Measurements from ENCODE around the gene KCNA1. TPM values are rescaled to one million over a fixed set of nuclear protein-coding genes. Genes with fewer than 3 reads are reported as not detected.

Gene KCNA1
- total RNA-seq, 1 experiment from 2014 or later: 0.98 TPM

GRCh38 chr12:4943067-4943937 is 33.6 kb downstream of the KCNA1 start:
- no peak overlapping the region for H4K8ac ChIP-seq (replicated peaks; ENCODE audit: insufficient read length, low read depth, low read length)
- no peak overlapping the region for H3K4ac ChIP-seq (ENCODE audit: low read depth, low read length)
- no peak overlapping the region for H3K27ac ChIP-seq (ENCODE audit: insufficient read length, low read depth, low read length)
- no peaks in the 10 kb centered on the region for H4K20me1 ChIP-seq (ENCODE audit: control insufficient read depth, insufficient read depth, insufficient read length)
- no peak overlapping the region for H3K27ac Mint-ChIP-seq
- H3K27me3 Mint-ChIP-seq (ENCODE audit: low read depth): peaks cover 10% of the 10 kb centered on the region
- no peaks in the 10 kb centered on the region for H3K36me3 Mint-ChIP-seq (ENCODE audit: insufficient read depth in 1 of 3, low read depth in 3 of 3)
- H3K9me3 Mint-ChIP-seq: no peaks in the 10 kb centered on the region
- H3K4me1 ChIP-seq (ENCODE audit: insufficient read depth, low read length): no peaks in the 10 kb centered on the region
- DNase-seq: no peak
- H3K4me1 Mint-ChIP-seq: no peaks in the 10 kb centered on the region; a peak in 1 of 4 replicates
- no peak overlapping the region for H4K91ac ChIP-seq (ENCODE audit: insufficient read length, low read depth, low read length)
- no peaks in the 10 kb centered on the region for H3K27me3 ChIP-seq (ENCODE audit: insufficient read depth, low read length)
- H3K79me2 ChIP-seq (ENCODE audit: insufficient read depth, low read length): no peaks in the 10 kb centered on the region
- no peak overlapping the region for H2BK20ac ChIP-seq (ENCODE audit: low read depth, low read length, poor library complexity, severe bottlenecking)
- H3K23me2 ChIP-seq (ENCODE audit: insufficient read length, low read depth, low read length, poor library complexity, severe bottlenecking): no peaks in the 10 kb centered on the region
- no peak overlapping the region for H2BK5ac ChIP-seq (ENCODE audit: insufficient read length, low read length)
- H2BK120ac ChIP-seq (ENCODE audit: low read depth, low read length, poor library complexity, severe bottlenecking): no peak overlapping the region
- H4K5ac ChIP-seq (ENCODE audit: insufficient read length, low read depth, low read length): no peak overlapping the region
- no peak overlapping the region for H3T11ph ChIP-seq (ENCODE audit: low read length)
- H3K4me2 ChIP-seq (ENCODE audit: insufficient read depth, insufficient read length, low read length): no peak overlapping the region
- H2BK15ac ChIP-seq (ENCODE audit: low read depth, low read length): no peak overlapping the region
- no peaks in the 10 kb centered on the region for H3K79me1 ChIP-seq (ENCODE audit: insufficient read depth, low read depth, low read length, poor library complexity, severe bottlenecking)
- no peak overlapping the region for H3K14ac ChIP-seq (ENCODE audit: insufficient read depth, low read length)
- no CpG with 5 or more reads among the region's 10 CpGs for WGBS (ENCODE audit: extremely low coverage, insufficient read length, low lambda C conversion rate)
- H3K23ac ChIP-seq (ENCODE audit: insufficient read length, low read depth, low read length): no peak overlapping the region
- H3K9me3 ChIP-seq (ENCODE audit: control insufficient read depth, low read depth, low read length): no peaks in the 10 kb centered on the region
- H2AK5ac ChIP-seq (ENCODE audit: insufficient read length, low read length): no peak overlapping the region
- H2AFZ ChIP-seq (ENCODE audit: low read length): no peak overlapping the region
- H3K56ac ChIP-seq (ENCODE audit: insufficient read length, low read depth, low read length): no peak overlapping the region
- H2BK12ac ChIP-seq (ENCODE audit: insufficient read length, low read depth, low read length): no peak overlapping the region
- H3K9ac ChIP-seq (ENCODE audit: extremely low read depth, insufficient read length, low read length): no peak overlapping the region
- TF ChIP-seq CTCF (conservative IDR thresholded peaks at IDR 0.05): no peak
- no peak overlapping the region for H3K4me3 Mint-ChIP-seq
- no peak overlapping the region for H3K18ac ChIP-seq (ENCODE audit: insufficient read length, low read depth, low read length)
